ENCODE measurements around the gene ZFP64. TPM values are rescaled to one million over a fixed set of nuclear protein-coding genes. Genes with fewer than 3 reads are reported as not detected.

The ZFP64 gene
- polyA plus RNA-seq = 10 to 100 TPM in 1 of 4 donors, 1 to 10 TPM in 3; 4.1 to 12.6 (median 7.5) TPM
- long read RNA-seq, donor 1, partial matches to known transcripts = 0 of 3 reads
- long read RNA-seq, donor 1, other reads (novel, unspliced or antisense) = 0 of 3 reads
- long read RNA-seq, donor 2, partial matches to known transcripts = 0 of 1 reads
- long read RNA-seq, donor 2, other reads (novel, unspliced or antisense) = 0 of 1 reads
- long read RNA-seq, donor 3 = 0 reads
- long read RNA-seq, donor 4 = 0 reads
- long read RNA-seq, donor 5, partial matches to known transcripts = 0 of 1 reads
- long read RNA-seq, donor 5, other reads (novel, unspliced or antisense) = 0 of 1 reads
- long read RNA-seq, donor 6, partial matches to known transcripts = 0 of 3 reads
- long read RNA-seq, donor 6, other reads (novel, unspliced or antisense) = 0 of 3 reads
- long read RNA-seq, donor 7, partial matches to known transcripts = 0 of 2 reads
- long read RNA-seq, donor 7, other reads (novel, unspliced or antisense) = 0 of 2 reads
- long read RNA-seq, donor 8, partial matches to known transcripts = 0 of 1 reads
- long read RNA-seq, donor 8, other reads (novel, unspliced or antisense) = 0 of 1 reads
- long read RNA-seq, donor 9 = 0 reads
- long read RNA-seq, donor 10, partial matches to known transcripts = 0 of 3 reads
- long read RNA-seq, donor 10, other reads (novel, unspliced or antisense) = 0 of 3 reads

DNA sequence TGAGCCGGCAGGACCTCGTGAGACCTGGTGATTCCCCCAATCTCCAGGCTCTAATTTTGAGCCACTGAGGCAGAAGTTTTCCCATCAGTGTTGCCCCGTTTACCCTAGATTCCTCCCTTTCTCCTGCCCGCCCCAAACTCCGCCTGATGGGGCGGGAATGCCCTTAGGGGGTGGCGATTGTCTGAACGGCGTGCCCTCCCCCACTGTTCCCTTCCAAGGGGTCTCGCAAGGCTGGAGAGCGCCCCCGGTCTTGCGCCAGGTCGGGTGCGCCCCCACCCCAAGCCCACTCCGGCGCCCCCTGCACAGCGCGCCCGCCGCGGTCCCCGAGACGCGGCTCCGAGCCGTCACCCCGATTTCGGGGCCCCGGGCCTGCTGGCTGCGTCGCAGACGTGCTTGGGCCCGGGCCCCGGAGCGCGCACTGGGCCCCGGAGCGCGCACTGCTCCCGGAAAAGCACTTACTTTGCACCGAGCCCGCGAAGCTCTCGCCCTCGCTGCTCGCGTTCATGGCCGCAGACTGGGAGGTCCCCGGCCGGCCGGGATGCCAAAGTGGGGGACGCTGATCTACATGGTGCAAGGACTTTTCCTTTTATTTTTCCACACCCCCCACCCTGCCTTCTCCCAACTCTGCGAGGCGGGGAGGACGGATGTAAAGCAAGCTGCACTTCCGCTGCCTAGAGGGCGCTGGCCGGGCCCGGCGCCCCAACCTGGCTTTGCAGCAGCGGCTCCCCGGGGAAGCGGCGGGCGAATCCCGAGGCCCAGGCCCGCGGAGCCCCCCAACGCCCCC is at the start of gene ZFP64:
Gene ZFP64, minus strand, starts transcription at position 648 of the 784 bp plus-strand sequence. Its CDS starts 143 bp downstream, at position 505.
- no peaks in the 10 kb centered on the region for H3K9me3 ChIP-seq (ENCODE audit: control insufficient read depth in 2 of 2, insufficient read depth in 1 of 2, low read depth in 1 of 2, low read length in 1 of 2)
- peak within 1 kb of the TSS; percentile 80 to 92 (median 89) for H3K4me3 ChIP-seq (ENCODE audit: low read depth in 1 of 3, low read length in 3 of 3)
- FAIRE-seq = no peak
- peaks cover 2 to 7% (median 2%) of the 10 kb centered on the region in 3 donors for H3K36me3 ChIP-seq (ENCODE audit: control insufficient read depth in 3 of 3, insufficient read depth in 2 of 3, low read depth in 1 of 3, low read length in 3 of 3)
- H3K4me1 ChIP-seq (ENCODE audit: control insufficient read depth in 3 of 3, insufficient read depth in 2 of 3, low read depth in 1 of 3, low read length in 2 of 3) = peaks cover 0 to 5% (median 3%) of the 10 kb centered on the region in 3 donors
- no peaks in the 10 kb centered on the region for H3K27me3 ChIP-seq (ENCODE audit: control insufficient read depth in 3 of 3, insufficient read depth in 3 of 3, low read length in 3 of 3)
- H3K27ac ChIP-seq (ENCODE audit: low read depth in 1 of 3, low read length in 2 of 3) = peak within 1 kb of the TSS; percentile 68 to 98 (median 95)
- DNase-seq = peak; percentile 79 to 95
- WGBS, 3 donors = 0 to 1% (median 0%) methylated on average over 62 to 70 of the region's 70 CpGs

DNA sequence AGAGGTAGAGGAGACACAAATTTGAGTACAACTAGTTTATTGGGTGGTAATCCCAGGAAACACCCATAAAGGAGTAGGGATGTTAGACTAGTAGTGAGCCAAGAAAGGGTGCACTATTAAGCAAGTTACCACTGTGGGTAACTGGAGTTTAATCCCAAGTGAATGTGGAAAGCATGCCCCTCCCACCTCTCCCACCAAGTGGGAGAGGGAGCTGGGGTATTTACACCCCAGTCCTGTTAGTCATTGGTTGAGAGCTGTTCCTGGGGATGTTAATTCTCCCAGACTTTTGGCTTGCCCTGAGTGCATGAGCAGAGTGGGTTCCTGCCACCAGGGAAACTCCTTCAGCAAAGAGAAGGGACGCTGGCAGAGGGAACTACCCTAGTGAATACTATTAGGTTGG is 49.2 kb upstream of the ZFP64 start:
- FAIRE-seq = no peak
- Histone ChIP-seq H3K4me1 (ENCODE audit: control insufficient read depth in 3 of 3, insufficient read depth in 2 of 3, low read depth in 1 of 3, low read length in 2 of 3) (no peaks in the 10 kb centered on the region), H3K27ac (ENCODE audit: low read depth in 1 of 3, low read length in 2 of 3) (no peak overlapping the region), H3K36me3 (ENCODE audit: control insufficient read depth in 3 of 3, insufficient read depth in 2 of 3, low read depth in 1 of 3, low read length in 3 of 3) (no peaks in the 10 kb centered on the region), H3K27me3 (ENCODE audit: control insufficient read depth in 3 of 3, insufficient read depth in 3 of 3, low read length in 3 of 3) (no peaks in the 10 kb centered on the region), H3K4me3 (ENCODE audit: low read depth in 1 of 3, low read length in 3 of 3) (no peak overlapping the region), H3K9me3 (ENCODE audit: control insufficient read depth in 2 of 2, insufficient read depth in 1 of 2, low read depth in 1 of 2, low read length in 1 of 2) (no peaks in the 10 kb centered on the region)
- WGBS, 3 donors = 88 to 90% (median 89%) methylated on average over 1 of the region's 1 CpG
- no peak for DNase-seq

DNA sequence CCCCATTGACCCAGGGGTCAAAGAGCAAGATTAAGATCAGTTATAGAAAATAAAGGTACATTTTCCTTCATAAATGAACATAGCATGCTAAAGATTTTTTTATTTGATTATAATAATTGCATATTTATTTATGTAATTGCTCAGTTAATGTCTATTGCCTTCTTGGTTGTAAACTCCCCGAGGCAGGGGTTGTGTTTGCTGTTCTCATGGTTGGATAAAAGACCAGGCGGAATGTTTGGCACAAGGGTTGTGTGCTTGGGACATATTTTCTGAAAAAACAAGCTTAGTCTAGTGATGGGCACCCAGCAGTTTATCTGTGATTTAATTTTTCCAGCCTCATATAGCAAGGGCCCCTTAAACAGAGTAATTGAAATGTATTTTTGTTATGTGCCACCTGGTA is 47.5 kb upstream of the ZFP64 start:
- Histone ChIP-seq H3K9me3 (ENCODE audit: control insufficient read depth in 2 of 2, insufficient read depth in 1 of 2, low read depth in 1 of 2, low read length in 1 of 2) (no peaks in the 10 kb centered on the region), H3K4me3 (ENCODE audit: low read depth in 1 of 3, low read length in 3 of 3) (no peak overlapping the region), H3K27me3 (ENCODE audit: control insufficient read depth in 3 of 3, insufficient read depth in 3 of 3, low read length in 3 of 3) (no peaks in the 10 kb centered on the region), H3K27ac (ENCODE audit: low read depth in 1 of 3, low read length in 2 of 3) (no peak overlapping the region), H3K4me1 (ENCODE audit: control insufficient read depth in 3 of 3, insufficient read depth in 2 of 3, low read depth in 1 of 3, low read length in 2 of 3) (no peaks in the 10 kb centered on the region), H3K36me3 (ENCODE audit: control insufficient read depth in 3 of 3, insufficient read depth in 2 of 3, low read depth in 1 of 3, low read length in 3 of 3) (no peaks in the 10 kb centered on the region)
- 41 to 72% (median 53%) methylated on average over 2 of the region's 2 CpGs for WGBS, 3 donors
- DNase-seq (no peak), FAIRE-seq (no peak)

DNA sequence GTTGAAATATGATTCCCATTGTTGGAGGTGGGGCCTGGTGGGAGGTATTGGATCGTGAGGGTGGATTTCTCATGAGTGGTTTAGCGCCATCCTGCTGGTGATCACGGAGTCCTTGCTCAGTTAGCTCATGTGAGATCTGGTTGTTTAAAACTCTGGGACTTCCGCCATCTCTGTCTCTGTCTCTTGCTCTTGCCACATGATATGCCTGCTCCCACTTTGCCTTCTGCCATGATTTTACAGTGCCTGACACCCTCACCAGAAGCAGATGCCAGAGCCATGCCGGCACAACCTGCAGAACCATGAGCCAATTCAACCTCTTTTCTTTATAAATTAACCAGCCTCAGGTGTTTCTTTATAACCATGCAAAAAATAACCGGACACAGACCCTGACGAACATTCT is 44.7 kb upstream of the ZFP64 start:
- no peaks in the 10 kb centered on the region for H3K36me3 ChIP-seq (ENCODE audit: control insufficient read depth in 3 of 3, insufficient read depth in 2 of 3, low read depth in 1 of 3, low read length in 3 of 3)
- no peaks in the 10 kb centered on the region for H3K4me1 ChIP-seq (ENCODE audit: control insufficient read depth in 3 of 3, insufficient read depth in 2 of 3, low read depth in 1 of 3, low read length in 2 of 3)
- H3K9me3 ChIP-seq (ENCODE audit: control insufficient read depth in 2 of 2, insufficient read depth in 1 of 2, low read depth in 1 of 2, low read length in 1 of 2) = no peaks in the 10 kb centered on the region
- FAIRE-seq (no peak), DNase-seq (no peak)
- H3K4me3 ChIP-seq (ENCODE audit: low read depth in 1 of 3, low read length in 3 of 3) = no peak overlapping the region
- H3K27ac ChIP-seq (ENCODE audit: low read depth in 1 of 3, low read length in 2 of 3) = no peak overlapping the region
- H3K27me3 ChIP-seq (ENCODE audit: control insufficient read depth in 3 of 3, insufficient read depth in 3 of 3, low read length in 3 of 3) = no peaks in the 10 kb centered on the region
- WGBS, 3 donors = 94 to 97% (median 94%) methylated on average over 7 of the region's 7 CpGs

DNA sequence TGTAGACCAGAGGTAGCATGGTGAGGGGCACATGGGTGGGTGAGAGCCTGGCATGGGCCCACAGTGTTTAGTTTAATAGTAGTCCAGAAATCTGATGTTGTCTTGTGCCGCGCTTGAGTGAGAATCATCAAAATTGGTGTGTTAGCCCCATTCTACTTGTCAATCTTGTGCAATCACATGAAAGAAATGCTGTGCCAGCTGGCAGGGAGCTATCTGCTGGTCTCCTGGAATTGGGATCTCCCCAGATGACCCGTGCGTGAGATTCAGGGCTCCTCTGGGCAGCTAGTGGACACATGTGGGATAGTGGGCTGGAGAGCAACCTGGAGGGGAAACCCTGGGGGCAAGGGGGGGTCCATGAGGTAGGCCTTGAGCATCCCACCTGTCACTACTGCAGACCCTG is 43.5 kb upstream of the ZFP64 start:
- Histone ChIP-seq H3K36me3 (ENCODE audit: control insufficient read depth in 3 of 3, insufficient read depth in 2 of 3, low read depth in 1 of 3, low read length in 3 of 3) (no peaks in the 10 kb centered on the region), H3K9me3 (ENCODE audit: control insufficient read depth in 2 of 2, insufficient read depth in 1 of 2, low read depth in 1 of 2, low read length in 1 of 2) (no peaks in the 10 kb centered on the region), H3K27me3 (ENCODE audit: control insufficient read depth in 3 of 3, insufficient read depth in 3 of 3, low read length in 3 of 3) (no peaks in the 10 kb centered on the region), H3K4me3 (ENCODE audit: low read depth in 1 of 3, low read length in 3 of 3) (no peak overlapping the region), H3K27ac (ENCODE audit: low read depth in 1 of 3, low read length in 2 of 3) (no peak overlapping the region), H3K4me1 (ENCODE audit: control insufficient read depth in 3 of 3, insufficient read depth in 2 of 3, low read depth in 1 of 3, low read length in 2 of 3) (peaks cover 0 to 8% (median 0%) of the 10 kb centered on the region in 3 donors)
- DNase-seq (no peak), FAIRE-seq (no peak)
- WGBS, 3 donors = 91 to 96% (median 96%) methylated on average over 4 of the region's 4 CpGs

DNA sequence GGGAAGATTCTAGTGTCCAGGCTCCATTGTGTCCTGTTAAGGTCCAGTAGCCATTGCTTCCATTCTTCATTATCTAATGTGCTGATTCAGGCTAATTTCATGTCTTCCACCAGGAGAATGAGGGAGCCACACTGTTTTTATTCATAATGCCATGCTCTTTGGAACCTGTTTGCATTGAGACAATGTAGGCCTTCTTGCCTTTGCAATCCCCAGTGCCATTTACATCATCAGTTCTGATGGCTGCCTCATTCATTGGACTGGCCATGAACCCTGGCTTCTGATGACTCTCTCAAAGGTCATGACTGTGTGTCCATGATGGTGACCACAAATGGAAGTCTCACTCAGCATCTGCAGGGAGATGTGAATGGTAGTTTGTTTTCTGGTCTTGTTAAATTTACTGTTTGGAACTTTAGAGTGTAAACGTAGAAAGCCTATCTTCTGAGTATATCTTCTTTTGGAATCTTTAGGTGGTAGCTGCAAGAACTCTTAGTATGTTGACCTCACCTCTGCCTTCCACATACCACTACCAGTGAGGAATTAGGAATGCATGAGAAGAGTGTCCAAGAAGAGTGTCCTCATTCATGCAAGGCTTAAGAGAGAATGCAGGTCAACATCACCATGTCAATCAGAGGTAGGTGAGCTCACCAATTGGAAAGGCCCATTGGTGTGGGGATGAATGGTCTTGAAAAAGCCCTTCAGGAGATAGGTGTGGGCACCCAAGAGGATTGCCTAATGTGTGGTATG is 42.9 kb upstream of the ZFP64 start:
- Histone ChIP-seq H3K4me1 (ENCODE audit: control insufficient read depth in 3 of 3, insufficient read depth in 2 of 3, low read depth in 1 of 3, low read length in 2 of 3) (peaks cover 0 to 10% (median 0%) of the 10 kb centered on the region in 3 donors), H3K4me3 (ENCODE audit: low read depth in 1 of 3, low read length in 3 of 3) (no peak overlapping the region), H3K27ac (ENCODE audit: low read depth in 1 of 3, low read length in 2 of 3) (no peak overlapping the region), H3K27me3 (ENCODE audit: control insufficient read depth in 3 of 3, insufficient read depth in 3 of 3, low read length in 3 of 3) (no peaks in the 10 kb centered on the region), H3K9me3 (ENCODE audit: control insufficient read depth in 2 of 2, insufficient read depth in 1 of 2, low read depth in 1 of 2, low read length in 1 of 2) (no peaks in the 10 kb centered on the region), H3K36me3 (ENCODE audit: control insufficient read depth in 3 of 3, insufficient read depth in 2 of 3, low read depth in 1 of 3, low read length in 3 of 3) (no peaks in the 10 kb centered on the region)
- DNase-seq (no peak), FAIRE-seq (no peak)
- WGBS, 3 donors = 78 to 90% (median 85%) methylated on average over 1 of the region's 1 CpG

DNA sequence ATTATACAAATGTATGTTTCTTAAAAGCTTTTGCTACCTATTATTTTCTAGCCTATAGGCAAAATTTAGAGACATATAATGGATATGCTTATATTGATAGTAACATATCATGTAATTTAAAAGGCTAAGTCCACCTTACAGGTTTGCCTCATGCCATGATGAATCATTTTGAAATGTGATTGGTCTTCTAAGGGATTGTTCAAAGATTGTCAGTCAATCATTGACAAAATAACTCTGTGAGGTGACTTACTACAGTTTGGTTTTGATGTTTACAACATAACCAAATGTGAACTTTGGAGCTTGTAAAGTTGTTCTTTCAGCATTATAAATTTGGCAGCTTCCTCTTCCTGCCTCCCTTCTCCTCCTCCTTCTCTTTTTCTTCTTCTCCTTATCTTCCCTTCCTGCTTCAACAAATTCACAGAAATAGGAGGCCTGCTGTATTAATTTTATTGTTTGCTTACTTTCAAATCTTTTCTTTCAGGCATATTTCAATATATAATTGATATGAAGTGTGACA is 39.7 kb upstream of the ZFP64 start:
- H3K9me3 ChIP-seq (ENCODE audit: control insufficient read depth in 2 of 2, insufficient read depth in 1 of 2, low read depth in 1 of 2, low read length in 1 of 2) = no peaks in the 10 kb centered on the region
- H3K36me3 ChIP-seq (ENCODE audit: control insufficient read depth in 3 of 3, insufficient read depth in 2 of 3, low read depth in 1 of 3, low read length in 3 of 3) = no peaks in the 10 kb centered on the region
- H3K4me3 ChIP-seq (ENCODE audit: low read depth in 1 of 3, low read length in 3 of 3) = no peak overlapping the region
- H3K4me1 ChIP-seq (ENCODE audit: control insufficient read depth in 3 of 3, insufficient read depth in 2 of 3, low read depth in 1 of 3, low read length in 2 of 3) = peaks cover 0 to 13% (median 0%) of the 10 kb centered on the region in 3 donors
- peak; percentile 85 to 95 for DNase-seq
- peak overlapping the region in 1 of 3 donors; percentile 52 for H3K27ac ChIP-seq (ENCODE audit: low read depth in 1 of 3, low read length in 2 of 3)
- FAIRE-seq = peak; percentile 94
- H3K27me3 ChIP-seq (ENCODE audit: control insufficient read depth in 3 of 3, insufficient read depth in 3 of 3, low read length in 3 of 3) = no peaks in the 10 kb centered on the region

All from small intestine (tissue), 16 donors.